RWPE2 (cell line): ENCODE measurements around the gene MRTFA.

Experiments
- ATAC-seq: fragments of 200-7000 bp; cut with Tn5 transposase; 3 replicates; pipeline ENCODE4 v1.9.1; 2021; ENCODE audit warnings: low read depth
- DNase-seq: peaks from one replicate; pipeline ENCODE4 v3.0.0-alpha.2; 2020; ENCODE audit warnings: low spot score
- H3K27ac ChIP-seq: fragments of 450-650 bp; 2 replicates; pipeline ENCODE4 v1.5.1; 2017; ENCODE audit warnings: mild to moderate bottlenecking; ENCODE audit not compliant: poor library complexity, severe bottlenecking
- H3K27me3 ChIP-seq: fragments of 250-450 bp; sonication (Bioruptor Pico); 2 replicates; pipeline ENCODE4 v1.5.1; 2021; ENCODE audit warnings: mild to moderate bottlenecking, moderate library complexity; ENCODE audit not compliant: insufficient read depth, poor library complexity, severe bottlenecking
- H3K36me3 ChIP-seq: fragments of 250-450 bp; sonication (Bioruptor Pico); 2 replicates; pipeline ENCODE4 v1.5.1; 2020; ENCODE audit warnings: low read depth, mild to moderate bottlenecking, moderate library complexity
- H3K4me1 ChIP-seq: fragments of 250-450 bp; sonication (Bioruptor Pico); 2 replicates; pipeline ENCODE4 v1.5.1; 2021; ENCODE audit warnings: mild to moderate bottlenecking, moderate library complexity; ENCODE audit not compliant: insufficient read depth, poor library complexity, severe bottlenecking
- H3K4me3 ChIP-seq: fragments of 250-450 bp; sonication (Bioruptor Pico); 2 replicates; pipeline ENCODE4 v1.5.1; 2021; ENCODE audit warnings: mild to moderate bottlenecking, moderate library complexity; ENCODE audit not compliant: severe bottlenecking
- H3K9me3 ChIP-seq: fragments of 250-450 bp; sonication (Bioruptor Pico); 2 replicates; pipeline ENCODE4 v1.5.1; 2021; ENCODE audit warnings: mild to moderate bottlenecking, moderate library complexity; ENCODE audit not compliant: severe bottlenecking
- TF ChIP-seq, protein P1 (sequence below): fragments of 450-650 bp; IDR thresholded peaks from one replicate; pipeline ENCODE4 v1.5.1; 2017; ENCODE audit warnings: mild to moderate bottlenecking, moderate library complexity; ENCODE audit not compliant: poor library complexity, severe bottlenecking

MRTFA gene

DNA sequence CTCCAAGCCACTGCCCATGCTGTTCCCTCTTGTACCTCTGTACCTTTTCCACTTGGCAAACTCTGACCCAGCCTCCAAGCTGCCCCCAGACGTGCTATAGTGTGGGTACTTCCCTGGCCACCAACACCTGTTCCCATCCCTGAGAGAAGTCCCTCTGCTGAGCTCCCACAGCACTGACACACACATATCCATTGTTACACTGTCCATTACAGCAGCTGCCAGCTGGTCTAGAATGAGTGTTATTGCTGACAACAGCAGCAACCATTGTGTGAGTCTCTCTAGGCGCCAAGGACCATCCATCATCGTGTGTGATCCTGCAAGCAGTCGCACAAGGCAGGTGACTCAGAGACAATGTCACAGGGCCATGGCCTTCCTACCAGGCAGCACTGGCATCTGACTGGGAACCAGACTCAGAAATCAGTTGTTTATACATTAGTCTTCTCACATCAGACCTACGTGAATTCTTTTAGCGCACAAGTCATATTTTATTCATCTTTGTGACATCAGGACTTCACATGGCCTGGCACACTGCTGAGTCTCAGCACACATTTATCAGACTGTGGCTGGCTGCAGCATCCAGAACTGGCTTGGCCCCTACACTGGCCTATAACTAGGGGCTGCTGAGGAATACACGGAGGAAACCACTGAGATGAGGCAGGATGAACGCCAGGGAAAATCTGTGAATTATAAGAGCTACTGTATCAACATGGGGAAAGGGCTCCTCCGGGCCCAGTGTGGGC lies 209.8 kb downstream of the MRTFA start:
- H3K4me1 ChIP-seq, result no peaks in the 10 kb centered on the region
- DNase-seq, result no peak
- TF ChIP-seq, protein P1, sequence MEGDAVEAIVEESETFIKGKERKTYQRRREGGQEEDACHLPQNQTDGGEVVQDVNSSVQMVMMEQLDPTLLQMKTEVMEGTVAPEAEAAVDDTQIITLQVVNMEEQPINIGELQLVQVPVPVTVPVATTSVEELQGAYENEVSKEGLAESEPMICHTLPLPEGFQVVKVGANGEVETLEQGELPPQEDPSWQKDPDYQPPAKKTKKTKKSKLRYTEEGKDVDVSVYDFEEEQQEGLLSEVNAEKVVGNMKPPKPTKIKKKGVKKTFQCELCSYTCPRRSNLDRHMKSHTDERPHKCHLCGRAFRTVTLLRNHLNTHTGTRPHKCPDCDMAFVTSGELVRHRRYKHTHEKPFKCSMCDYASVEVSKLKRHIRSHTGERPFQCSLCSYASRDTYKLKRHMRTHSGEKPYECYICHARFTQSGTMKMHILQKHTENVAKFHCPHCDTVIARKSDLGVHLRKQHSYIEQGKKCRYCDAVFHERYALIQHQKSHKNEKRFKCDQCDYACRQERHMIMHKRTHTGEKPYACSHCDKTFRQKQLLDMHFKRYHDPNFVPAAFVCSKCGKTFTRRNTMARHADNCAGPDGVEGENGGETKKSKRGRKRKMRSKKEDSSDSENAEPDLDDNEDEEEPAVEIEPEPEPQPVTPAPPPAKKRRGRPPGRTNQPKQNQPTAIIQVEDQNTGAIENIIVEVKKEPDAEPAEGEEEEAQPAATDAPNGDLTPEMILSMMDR, result no peak
- no peak overlapping the region for H3K27ac ChIP-seq
- H3K36me3 ChIP-seq, result peaks cover 76% of the 10 kb centered on the region
- H3K27me3 ChIP-seq, result no peaks in the 10 kb centered on the region
- no peaks in the 10 kb centered on the region for H3K9me3 ChIP-seq
- ATAC-seq, result no peak
- no peak overlapping the region for H3K4me3 ChIP-seq

DNA sequence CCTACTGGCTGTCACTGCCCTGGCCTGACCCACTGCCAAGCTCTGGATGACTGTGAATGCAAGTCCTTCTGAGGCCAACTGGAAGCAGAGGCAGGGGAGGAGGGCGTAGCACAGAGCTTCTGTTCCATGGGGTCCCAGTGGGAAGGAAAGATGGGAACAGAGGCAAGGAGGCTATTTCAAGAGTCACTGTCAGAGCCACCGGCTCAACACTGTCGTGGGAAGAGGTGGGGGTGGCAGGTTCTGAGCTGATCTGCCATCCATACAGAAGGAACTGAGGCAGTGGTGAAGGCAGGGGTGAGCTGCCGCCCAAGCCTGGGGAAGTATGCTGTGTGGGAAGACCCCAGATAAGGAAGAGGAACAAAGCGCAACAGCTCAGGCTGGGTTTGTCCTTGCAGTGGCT lies 211.4 kb downstream of the MRTFA start:
- Histone ChIP-seq H3K27ac (no peak overlapping the region), H3K4me1 (no peaks in the 10 kb centered on the region), H3K36me3 (peaks cover 80% of the 10 kb centered on the region), H3K27me3 (no peaks in the 10 kb centered on the region), H3K4me3 (no peak overlapping the region), H3K9me3 (no peaks in the 10 kb centered on the region)
- no peak; the same call in 2 of the 3 replicates for ATAC-seq
- TF ChIP-seq, protein P1, result no peak
- DNase-seq, result no peak

DNA sequence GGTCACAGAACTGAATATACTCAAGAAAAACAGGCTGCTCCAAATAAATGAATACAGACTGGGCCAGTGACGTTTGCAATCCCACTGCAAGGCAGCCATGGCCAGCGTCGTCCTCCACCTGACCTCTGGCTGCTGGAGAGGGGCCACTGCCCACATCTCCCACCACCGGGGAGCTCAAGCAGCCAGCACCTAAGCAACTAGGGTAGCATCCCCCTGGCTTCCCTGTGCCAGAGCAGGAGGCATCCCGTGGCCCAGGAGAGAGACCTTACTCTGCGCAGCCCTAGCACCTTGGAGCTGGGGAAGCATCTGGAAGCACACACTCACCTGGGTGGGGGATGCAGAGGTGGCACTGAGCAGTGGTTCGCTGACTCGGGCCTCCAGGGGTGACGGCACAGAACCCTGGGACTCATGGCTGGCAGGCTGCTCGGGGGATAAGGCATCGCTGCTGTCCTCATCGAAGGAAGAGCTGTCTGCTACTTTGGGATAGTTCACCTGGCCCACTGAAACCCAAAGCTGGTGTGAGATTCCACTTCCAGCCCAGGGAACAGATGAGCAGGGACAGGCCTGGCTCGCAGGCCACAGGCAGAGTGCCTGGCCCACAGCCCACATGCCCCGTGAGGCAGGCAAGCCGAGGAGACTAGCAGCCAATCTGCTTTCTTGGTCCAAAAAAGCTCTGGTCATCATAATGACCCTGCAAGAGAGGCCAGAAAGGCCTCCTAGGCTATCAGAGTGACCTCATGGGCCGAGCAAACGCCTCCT lies 212.5 kb downstream of the MRTFA start:
- Histone ChIP-seq H3K36me3 (peaks cover 77% of the 10 kb centered on the region), H3K9me3 (no peaks in the 10 kb centered on the region), H3K4me3 (no peak overlapping the region), H3K4me1 (no peaks in the 10 kb centered on the region), H3K27ac (no peak overlapping the region), H3K27me3 (no peaks in the 10 kb centered on the region)
- no peak for ATAC-seq
- DNase-seq, result no peak
- TF ChIP-seq, protein P1, result no peak

DNA sequence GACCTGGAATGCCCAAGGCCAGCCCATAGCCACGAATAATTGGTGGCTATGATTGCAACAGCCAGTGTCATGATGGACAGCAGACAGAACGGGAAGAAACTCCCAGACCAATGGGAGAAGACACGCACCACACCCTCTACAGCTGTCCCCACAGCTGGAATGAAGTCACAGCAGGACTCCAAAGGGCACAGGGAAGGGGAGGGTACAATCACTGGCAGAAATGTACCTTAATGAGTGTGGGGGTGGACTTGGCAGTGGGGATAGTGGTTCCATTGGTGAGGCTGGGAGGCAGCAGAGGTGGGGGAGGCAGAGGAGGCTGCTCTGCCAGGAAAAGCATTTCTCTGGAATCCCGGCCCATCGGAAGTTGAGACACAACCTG lies 213.2 kb downstream of the MRTFA start:
- Histone ChIP-seq H3K4me1 (no peaks in the 10 kb centered on the region), H3K4me3 (no peak overlapping the region), H3K9me3 (no peaks in the 10 kb centered on the region), H3K27ac (no peak overlapping the region), H3K27me3 (no peaks in the 10 kb centered on the region), H3K36me3 (peaks cover 73% of the 10 kb centered on the region)
- DNase-seq (no peak), ATAC-seq (no peak)
- TF ChIP-seq, protein P1, result no peak
